ENCODE results near the gene CHEK2. TPM values are rescaled to one million over a fixed set of nuclear protein-coding genes. Genes with fewer than 3 reads are reported as not detected.

CHEK2 gene
- total RNA-seq, 1 donor from 2014 or later = 10.6 TPM

DNA sequence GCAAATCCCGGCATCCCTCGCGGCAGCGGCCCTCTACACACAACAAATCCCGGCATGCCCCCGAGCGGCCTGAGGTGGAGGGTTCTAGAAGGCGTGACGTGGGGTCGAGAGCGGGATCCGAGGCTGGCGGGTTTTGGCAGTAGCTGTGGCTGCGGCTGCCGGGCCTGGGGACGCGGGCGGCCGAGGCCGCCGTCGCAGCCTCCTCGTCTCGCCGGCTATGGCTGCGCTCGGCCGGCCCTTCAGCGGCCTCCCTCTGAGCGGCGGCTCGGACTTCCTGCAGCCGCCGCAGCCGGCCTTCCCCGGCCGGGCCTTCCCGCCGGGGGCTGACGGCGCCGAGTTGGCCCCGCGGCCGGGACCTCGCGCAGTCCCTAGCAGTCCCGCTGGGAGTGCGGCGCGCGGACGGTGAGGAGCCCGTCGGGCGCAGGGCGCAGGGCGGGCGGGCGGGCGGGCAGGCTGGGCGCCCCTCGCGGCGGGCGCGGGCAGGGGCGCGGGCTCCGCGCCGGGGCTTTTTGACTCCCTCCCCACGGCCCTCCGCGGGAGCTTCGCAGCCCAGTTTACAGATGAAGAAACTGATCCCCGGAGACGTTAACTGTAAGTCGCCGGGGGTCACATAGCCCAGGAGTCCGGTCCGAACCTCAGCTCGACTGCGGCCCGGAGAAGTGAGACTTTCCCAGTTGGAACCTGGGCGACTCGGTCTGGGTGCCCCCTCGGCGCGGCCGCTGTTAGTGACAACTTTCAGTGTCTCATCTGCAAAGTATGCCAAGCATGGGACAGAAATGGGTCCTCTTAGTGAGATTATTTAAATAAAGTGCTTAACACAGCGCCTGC, 31.2 kb upstream of the CHEK2 start, which contains the start of gene CCDC117:
TSS of gene CCDC117 (plus strand) at position 63 of the 828 bp plus-strand sequence. CDS start at position 218, 155 bp downstream.
- H3K4me3 ChIP-seq = peak within 1 kb of the TSS; percentile 76 to 97
- peaks cover 28% of the 10 kb centered on the region for H3K4me1 ChIP-seq
- TF ChIP-seq, protein P1, sequence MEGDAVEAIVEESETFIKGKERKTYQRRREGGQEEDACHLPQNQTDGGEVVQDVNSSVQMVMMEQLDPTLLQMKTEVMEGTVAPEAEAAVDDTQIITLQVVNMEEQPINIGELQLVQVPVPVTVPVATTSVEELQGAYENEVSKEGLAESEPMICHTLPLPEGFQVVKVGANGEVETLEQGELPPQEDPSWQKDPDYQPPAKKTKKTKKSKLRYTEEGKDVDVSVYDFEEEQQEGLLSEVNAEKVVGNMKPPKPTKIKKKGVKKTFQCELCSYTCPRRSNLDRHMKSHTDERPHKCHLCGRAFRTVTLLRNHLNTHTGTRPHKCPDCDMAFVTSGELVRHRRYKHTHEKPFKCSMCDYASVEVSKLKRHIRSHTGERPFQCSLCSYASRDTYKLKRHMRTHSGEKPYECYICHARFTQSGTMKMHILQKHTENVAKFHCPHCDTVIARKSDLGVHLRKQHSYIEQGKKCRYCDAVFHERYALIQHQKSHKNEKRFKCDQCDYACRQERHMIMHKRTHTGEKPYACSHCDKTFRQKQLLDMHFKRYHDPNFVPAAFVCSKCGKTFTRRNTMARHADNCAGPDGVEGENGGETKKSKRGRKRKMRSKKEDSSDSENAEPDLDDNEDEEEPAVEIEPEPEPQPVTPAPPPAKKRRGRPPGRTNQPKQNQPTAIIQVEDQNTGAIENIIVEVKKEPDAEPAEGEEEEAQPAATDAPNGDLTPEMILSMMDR (IDR thresholded peaks at IDR 0.05) = no peak
- TF ChIP-seq POLR2AphosphoS5 (IDR thresholded peaks at IDR 0.05; ENCODE audit: insufficient read depth in 1 of 2, low read depth in 1 of 2) (peak; percentile 92 to 98), POLR2A (IDR thresholded peaks at IDR 0.05) (peak; percentile 65 to 89)
- H3K27me3 ChIP-seq = no peaks in the 10 kb centered on the region
- H3K9me3 ChIP-seq = no peaks in the 10 kb centered on the region
- peak; percentile 93 to 96 for DNase-seq (ENCODE audit: extremely low spot score in 2 of 2)
- H3K36me3 ChIP-seq = peaks cover 0 to 15% of the 10 kb centered on the region in 2 donors
- peak within 1 kb of the TSS; percentile 99 for H3K27ac ChIP-seq
- intact Hi-C loops (cut with DNase I) = no loop called here

DNA sequence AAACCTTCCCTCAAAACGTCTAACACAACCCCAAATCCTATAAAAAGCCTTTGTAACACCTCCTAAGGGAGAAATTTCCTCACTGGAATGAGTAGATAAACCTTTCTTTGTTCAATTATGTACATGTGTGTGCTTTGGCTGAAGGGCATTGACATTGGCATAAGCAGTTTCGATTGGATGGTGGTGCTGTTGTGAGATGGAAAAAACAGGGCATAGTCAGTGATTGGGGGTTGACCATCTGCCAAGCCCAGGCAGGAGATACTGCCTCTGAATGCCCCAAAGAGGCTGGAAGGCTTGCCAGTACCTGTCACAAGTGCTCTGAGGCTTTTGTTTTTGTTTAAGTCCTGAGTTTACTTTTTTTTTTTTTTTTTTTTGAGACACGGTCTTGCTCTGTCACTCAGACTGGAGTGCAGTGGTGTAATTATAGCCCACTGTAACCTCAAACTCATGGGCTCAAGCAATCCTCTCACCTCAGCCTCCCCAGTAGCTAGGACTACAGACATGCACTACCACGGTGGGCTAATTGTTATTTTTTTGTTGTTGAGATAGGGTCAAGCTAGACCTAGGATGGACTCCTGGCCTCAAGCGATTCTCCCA, 29.7 kb upstream of the CHEK2 start:
- Histone ChIP-seq H3K9me3 (no peaks in the 10 kb centered on the region), H3K4me1 (peaks cover 23% of the 10 kb centered on the region), H3K27ac (no peak overlapping the region), H3K36me3 (peaks cover 0 to 10% of the 10 kb centered on the region in 2 donors), H3K4me3 (no peak overlapping the region), H3K27me3 (no peaks in the 10 kb centered on the region)
- no peak for DNase-seq (ENCODE audit: extremely low spot score in 2 of 2)
- intact Hi-C loops (cut with DNase I) = no loop called here
- no peak for TF ChIP-seq POLR2AphosphoS5 (IDR thresholded peaks at IDR 0.05; ENCODE audit: insufficient read depth in 1 of 2, low read depth in 1 of 2)
- TF ChIP-seq, protein P1 (IDR thresholded peaks at IDR 0.05) = no peak
- no peak for TF ChIP-seq POLR2A (IDR thresholded peaks at IDR 0.05)

DNA sequence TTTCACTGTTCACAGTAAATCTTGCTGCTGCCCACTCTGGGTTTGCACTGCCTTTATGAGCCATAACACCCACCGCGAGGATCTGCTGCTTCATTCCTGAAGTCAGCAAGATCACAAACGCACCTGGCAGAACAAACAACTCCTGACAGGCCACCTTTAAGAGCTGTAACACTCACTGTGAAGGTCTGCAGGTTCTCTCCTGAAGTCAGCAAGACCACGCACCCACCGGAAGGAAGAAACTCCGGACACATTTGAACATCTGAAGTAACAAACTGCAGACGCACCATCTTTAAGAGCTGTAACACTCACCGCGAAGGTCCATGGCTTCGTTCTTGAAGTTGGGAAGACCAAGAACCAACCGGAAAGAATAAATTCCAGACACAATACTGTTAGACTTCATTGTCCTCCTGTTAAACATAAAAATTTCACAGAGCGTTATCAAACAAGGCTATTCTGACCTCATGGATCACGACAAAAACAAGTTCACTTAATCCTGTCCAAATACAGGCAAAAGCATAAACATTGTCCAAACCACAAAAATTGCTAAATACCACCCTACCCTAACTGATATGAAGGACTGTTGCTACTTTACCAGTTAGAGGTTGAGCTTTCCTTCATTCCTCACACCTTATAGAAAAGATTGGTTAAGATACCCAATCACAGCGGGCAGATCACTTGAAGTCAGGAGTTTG, 27.9 kb upstream of the CHEK2 start:
- no peak for DNase-seq (ENCODE audit: extremely low spot score in 2 of 2)
- no peaks in the 10 kb centered on the region for H3K27me3 ChIP-seq
- TF ChIP-seq POLR2A (IDR thresholded peaks at IDR 0.05) (no peak), POLR2AphosphoS5 (IDR thresholded peaks at IDR 0.05; ENCODE audit: insufficient read depth in 1 of 2, low read depth in 1 of 2) (no peak)
- TF ChIP-seq, protein P1 (IDR thresholded peaks at IDR 0.05) = no peak
- peaks cover 12% of the 10 kb centered on the region for H3K4me1 ChIP-seq
- no peaks in the 10 kb centered on the region for H3K36me3 ChIP-seq
- intact Hi-C loops (cut with DNase I) = no loop called here
- no peaks in the 10 kb centered on the region for H3K9me3 ChIP-seq
- H3K27ac ChIP-seq = no peak overlapping the region
- H3K4me3 ChIP-seq = no peak overlapping the region

DNA sequence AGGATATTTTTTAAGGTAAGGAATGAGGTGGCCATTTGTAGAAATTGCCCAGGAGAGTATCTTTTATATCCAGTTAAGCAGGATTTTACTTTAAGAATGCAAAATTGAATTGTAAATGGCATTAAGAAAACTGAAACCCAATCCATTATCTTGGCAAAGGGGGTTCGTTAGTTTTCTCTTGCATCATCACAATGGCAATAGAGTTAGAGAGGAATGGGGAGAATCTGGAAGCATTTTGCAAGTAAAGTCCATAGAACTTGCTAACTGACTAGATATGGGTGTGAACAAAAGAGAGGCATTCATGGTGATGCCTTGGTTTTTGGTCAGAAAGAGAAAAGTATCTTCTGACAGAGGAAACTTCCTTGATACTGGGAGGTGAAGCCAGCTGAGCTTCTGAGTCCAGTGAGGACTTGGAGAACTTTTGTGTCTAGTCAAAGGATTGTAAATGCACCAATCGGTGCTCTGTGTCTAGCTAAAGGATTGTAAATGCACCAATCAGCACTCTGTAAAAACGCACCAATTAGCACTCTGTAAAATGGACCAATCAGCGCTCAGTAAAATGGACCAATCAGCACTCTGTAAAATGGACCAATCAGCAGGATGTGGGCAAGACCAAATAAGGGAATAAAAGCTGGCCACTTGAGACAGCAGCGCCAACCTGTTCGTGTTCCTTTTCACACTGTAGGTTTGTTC, 27.2 kb upstream of the CHEK2 start:
- no peak for DNase-seq (ENCODE audit: extremely low spot score in 2 of 2)
- intact Hi-C loops (cut with DNase I) = no loop called here
- Histone ChIP-seq H3K9me3 (no peaks in the 10 kb centered on the region), H3K4me1 (peaks cover 5% of the 10 kb centered on the region), H3K27ac (no peak overlapping the region), H3K36me3 (no peaks in the 10 kb centered on the region), H3K4me3 (no peak overlapping the region), H3K27me3 (no peaks in the 10 kb centered on the region)
- TF ChIP-seq POLR2A (IDR thresholded peaks at IDR 0.05) (no peak), POLR2AphosphoS5 (IDR thresholded peaks at IDR 0.05; ENCODE audit: insufficient read depth in 1 of 2, low read depth in 1 of 2) (no peak)
- TF ChIP-seq, protein P1 (IDR thresholded peaks at IDR 0.05) = no peak

Measured in vagina (tissue), 2 donors.